ENCODE data around the gene COLEC11. TPM values are rescaled to one million over a fixed set of nuclear protein-coding genes. Genes with fewer than 3 reads are reported as not detected.
"Not testable (repeated sequence)": the region's sequence is repeated elsewhere in the genome, so short reads cannot be mapped to it uniquely, and the experiment has no call there.

The COLEC11 gene
- total and polyA plus RNA-seq, 10 donors: 0.64 to 8.0 (median 3.1) TPM

GRCh38 chr2:3634596-3635121 lies 39.7 kb downstream of the COLEC11 start:
- peaks cover 0 to 42% (median 19%) of the 10 kb centered on the region in 6 donors for H3K4me1 ChIP-seq
- H3K9me3 ChIP-seq: no peaks in the 10 kb centered on the region
- DNase-seq: peak; percentile 62
- intact Hi-C loops (cut with DNase I; ENCODE audit: low total_unique reads): no loop called here
- no peak overlapping the region for H3K4me3 ChIP-seq
- no peaks in the 10 kb centered on the region for H3K36me3 ChIP-seq
- 83 to 93% (median 89%) methylated on average over 12 of the region's 12 CpGs for WGBS, 5 donors
- TF ChIP-seq POLR2A (IDR thresholded peaks at IDR 0.05): no peak
- no peak for TF ChIP-seq POLR2AphosphoS5 (IDR thresholded peaks at IDR 0.05)
- no peak for TF ChIP-seq CTCF (IDR thresholded peaks at IDR 0.05 in 8 of 11, conservative IDR thresholded peaks at IDR 0.05 in 3 of 11)
- no peak overlapping the region for H3K27ac ChIP-seq
- H3K27me3 ChIP-seq (replicated peaks in 1 of 7): no peaks in the 10 kb centered on the region

- H3K9me3 ChIP-seq: no peaks in the 10 kb centered on the region
- intact Hi-C loops (cut with DNase I; ENCODE audit: low total_unique reads): no loop called here
- 61 to 80% (median 75%) methylated on average over 27 to 29 of the region's 29 CpGs for WGBS, 5 donors
- peak overlapping the region in 1 of 8 donors; percentile 4 for H3K4me3 ChIP-seq
- peak overlapping the region in 4 of 8 donors; percentile 7 to 56 (median 40) for H3K27ac ChIP-seq
- H3K36me3 ChIP-seq: no peaks in the 10 kb centered on the region
- no peaks in the 10 kb centered on the region for H3K27me3 ChIP-seq (replicated peaks in 1 of 7)
- H3K4me1 ChIP-seq: peaks cover 0 to 37% (median 15%) of the 10 kb centered on the region in 6 donors
- peak; percentile 76 for DNase-seq
- no peak for TF ChIP-seq POLR2A (IDR thresholded peaks at IDR 0.05)
- no peak for TF ChIP-seq CTCF (IDR thresholded peaks at IDR 0.05 in 8 of 11, conservative IDR thresholded peaks at IDR 0.05 in 3 of 11)
- TF ChIP-seq POLR2AphosphoS5 (IDR thresholded peaks at IDR 0.05): peak in 1 of 3 donors; percentile 55
Measured at GRCh38 chr2:3635171-3635974, 40.5 kb downstream of the COLEC11 start.

- H3K36me3 ChIP-seq; H3K27me3 ChIP-seq (replicated peaks in 1 of 7); intact Hi-C loops (cut with DNase I; ENCODE audit: low total_unique reads); H3K9me3 ChIP-seq: not testable (repeated sequence)
- 87 to 97% (median 88%) methylated on average over 14 to 16 of the region's 16 CpGs for WGBS, 5 donors
- Histone ChIP-seq H3K27ac (peak overlapping the region in 3 of 8 donors; percentile 7 to 56 (median 30)), H3K4me3 (peak overlapping the region in 1 of 8 donors; percentile 4), H3K4me1 (peaks cover 0 to 31% (median 9%) of the 10 kb centered on the region in 6 donors)
- DNase-seq: peak; percentile 67
Measured at GRCh38 chr2:3635975-3636327, 41.0 kb downstream of the COLEC11 start.

- Histone ChIP-seq H3K9me3 (no peaks in the 10 kb centered on the region), H3K27ac (no peak overlapping the region), H3K4me3 (no peak overlapping the region), H3K27me3 (replicated peaks in 1 of 7) (no peaks in the 10 kb centered on the region), H3K36me3 (no peaks in the 10 kb centered on the region), H3K4me1 (peaks cover 0 to 23% (median 3%) of the 10 kb centered on the region in 6 donors)
- 85 to 91% (median 88%) methylated on average over 10 to 13 of the region's 13 CpGs for WGBS, 5 donors
- intact Hi-C loops (cut with DNase I; ENCODE audit: low total_unique reads): no loop called here
- DNase-seq: peak; percentile 63
- TF ChIP-seq POLR2AphosphoS5 (IDR thresholded peaks at IDR 0.05) (no peak), CTCF (IDR thresholded peaks at IDR 0.05 in 8 of 11, conservative IDR thresholded peaks at IDR 0.05 in 3 of 11) (no peak), POLR2A (IDR thresholded peaks at IDR 0.05) (no peak)
Measured at GRCh38 chr2:3636586-3637310, 41.8 kb downstream of the COLEC11 start.

Measured in spleen (tissue), 11 donors.